ENCODE results near the gene OFD1.
A peak's percentile ranks its signal among the peaks of the same experiment; 100 is the strongest.
"Not testable (repeated sequence)": the region's sequence is repeated elsewhere in the genome, so short reads cannot be mapped to it uniquely, and the experiment has no call there.

OFD1 gene

DNA sequence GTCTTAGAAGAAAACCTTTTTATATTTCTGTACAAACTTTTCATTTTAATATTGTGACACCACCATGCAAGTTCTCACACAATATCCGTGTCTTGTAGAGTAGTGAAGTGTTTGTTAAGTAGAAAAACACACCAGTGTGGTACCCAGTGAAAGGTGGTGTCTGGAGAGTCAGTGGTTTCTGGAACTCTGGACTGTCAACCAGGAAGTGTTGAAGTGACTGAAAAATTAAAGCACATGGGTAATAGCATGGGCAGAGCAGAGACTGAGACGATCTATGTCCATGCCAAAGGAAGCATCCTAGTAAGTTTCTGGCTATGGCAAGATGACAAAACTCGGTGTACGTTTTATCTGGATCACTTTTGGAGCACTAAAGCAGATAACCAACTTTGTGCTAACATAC lies 23.4 kb upstream of the OFD1 start:
- DNase-seq = no peak

DNA sequence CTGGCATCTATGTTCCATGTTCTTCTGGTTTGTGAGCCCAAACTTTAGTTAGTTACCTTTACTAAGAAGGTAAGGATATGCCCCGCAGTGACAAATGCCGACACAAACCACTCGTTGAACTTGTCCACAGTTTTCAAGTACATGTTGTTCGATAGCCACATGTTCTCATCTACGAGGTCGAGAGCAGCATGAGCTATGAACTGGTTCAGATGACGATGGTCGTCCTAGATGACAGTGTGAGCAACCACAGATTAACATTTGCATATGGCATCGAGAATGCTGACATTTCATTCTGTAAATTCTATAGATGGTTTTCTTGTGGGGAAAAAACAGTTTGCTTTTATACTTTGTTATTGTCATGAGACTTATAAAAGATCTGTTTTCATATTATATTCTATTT lies 18.1 kb upstream of the OFD1 start:
- DNase-seq = peak; percentile 23

DNA sequence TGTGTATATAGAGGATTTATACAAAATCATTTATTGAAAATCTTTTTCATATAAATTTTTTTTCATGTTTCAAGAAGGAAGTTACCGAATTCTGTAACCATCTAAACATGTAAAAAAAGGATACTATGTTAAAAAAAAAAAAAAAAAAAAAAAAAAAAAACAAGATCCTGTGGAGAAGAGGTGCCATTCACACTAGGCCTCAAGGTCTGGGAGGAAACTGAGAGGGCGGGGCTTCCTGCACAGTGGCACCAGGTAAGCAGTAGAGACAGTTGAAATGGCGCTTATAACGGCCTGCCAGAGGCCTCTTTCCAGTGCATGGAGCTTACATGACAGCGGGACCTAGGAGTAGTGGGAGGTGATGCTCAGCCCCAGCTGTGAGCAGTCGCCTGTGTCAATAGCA lies 17.6 kb upstream of the OFD1 start:
- peak; percentile 73 for DNase-seq

DNA sequence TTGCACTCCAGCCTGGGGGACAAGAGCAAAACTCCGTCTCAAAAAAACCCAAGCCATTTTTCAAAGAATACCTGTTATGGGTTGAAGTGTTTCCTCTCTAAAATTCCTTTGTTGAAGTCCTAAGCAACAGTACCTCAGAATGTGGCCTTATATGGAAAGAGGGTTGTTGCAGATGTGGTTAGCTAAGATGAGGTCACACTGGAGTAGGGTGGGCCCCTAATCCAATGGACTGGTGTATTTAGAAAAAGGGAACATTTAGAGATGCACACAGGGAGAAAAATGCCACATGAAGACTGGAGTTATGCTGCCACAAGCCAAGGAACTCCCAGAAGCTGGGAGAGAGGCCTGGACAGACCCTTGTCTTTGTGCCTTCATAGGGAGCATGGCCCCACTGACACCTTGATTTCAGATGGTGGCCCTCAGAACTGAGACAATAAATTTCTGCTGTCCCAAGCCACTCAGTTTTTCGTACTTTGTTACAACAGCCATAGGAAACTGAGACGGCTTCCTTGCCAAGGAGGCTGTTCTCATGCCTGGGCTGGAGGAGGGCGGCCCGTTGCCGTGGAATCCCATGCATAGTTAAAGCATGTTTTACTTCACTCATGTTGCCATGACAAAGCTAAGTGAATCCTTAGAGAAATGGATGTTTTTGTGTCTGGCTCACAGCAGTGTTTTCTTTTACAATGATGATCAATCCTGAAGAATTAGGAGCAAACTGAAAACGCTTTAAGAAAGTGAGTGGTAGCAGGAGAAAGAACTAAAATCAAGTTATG lies 16.7 kb upstream of the OFD1 start:
- no peak for DNase-seq

DNA sequence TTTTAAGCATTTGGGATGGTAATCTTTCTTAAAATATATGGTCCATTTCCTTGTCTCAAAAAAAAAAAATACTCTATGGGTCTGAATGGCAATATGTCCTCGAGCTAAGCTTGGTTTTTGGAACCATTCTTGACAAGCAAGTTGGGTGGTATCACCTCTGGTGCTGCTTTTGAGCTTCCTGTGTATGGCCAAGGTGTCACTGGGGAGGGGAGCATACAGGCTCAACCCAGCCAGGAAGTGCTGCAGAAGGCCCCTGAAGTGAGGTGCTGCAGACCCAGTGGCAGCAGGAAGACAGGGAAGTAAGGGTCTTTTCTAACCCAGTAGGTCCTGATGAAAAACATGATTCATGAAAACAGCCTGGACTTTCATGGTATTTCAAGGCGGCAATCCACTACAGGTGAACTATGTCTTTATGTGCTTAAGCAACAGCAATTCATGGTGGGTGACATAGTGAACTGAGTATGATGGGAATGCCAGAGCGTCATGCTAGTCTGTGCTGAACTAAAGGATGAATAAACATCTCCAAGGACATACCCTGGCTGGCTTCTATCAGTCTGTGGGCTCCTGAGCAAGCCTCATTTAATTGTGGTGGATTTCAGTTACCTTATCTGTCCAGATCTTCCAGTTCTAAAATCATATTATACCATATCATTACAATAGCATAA lies 15.2 kb upstream of the OFD1 start:
- DNase-seq = peak; percentile 50

DNA sequence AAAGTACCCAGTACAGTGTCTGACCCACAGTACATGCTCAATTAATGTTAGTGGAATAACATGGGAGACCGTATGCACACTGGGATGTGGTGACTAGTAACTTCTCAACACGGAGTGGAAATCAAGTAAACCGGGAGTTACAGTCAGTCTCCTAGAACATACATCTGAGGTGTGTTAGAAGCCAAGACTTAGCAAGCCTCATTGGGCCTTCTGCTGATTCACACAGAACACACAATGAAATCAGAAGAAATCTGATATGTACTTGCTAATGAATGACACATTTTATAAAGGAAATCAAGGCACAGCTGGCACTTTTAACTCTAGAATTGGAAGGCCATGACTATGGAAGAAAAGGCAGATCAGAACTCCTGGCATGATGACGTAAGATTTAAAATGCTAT lies 13.2 kb upstream of the OFD1 start:
- DNase-seq = no peak

DNA sequence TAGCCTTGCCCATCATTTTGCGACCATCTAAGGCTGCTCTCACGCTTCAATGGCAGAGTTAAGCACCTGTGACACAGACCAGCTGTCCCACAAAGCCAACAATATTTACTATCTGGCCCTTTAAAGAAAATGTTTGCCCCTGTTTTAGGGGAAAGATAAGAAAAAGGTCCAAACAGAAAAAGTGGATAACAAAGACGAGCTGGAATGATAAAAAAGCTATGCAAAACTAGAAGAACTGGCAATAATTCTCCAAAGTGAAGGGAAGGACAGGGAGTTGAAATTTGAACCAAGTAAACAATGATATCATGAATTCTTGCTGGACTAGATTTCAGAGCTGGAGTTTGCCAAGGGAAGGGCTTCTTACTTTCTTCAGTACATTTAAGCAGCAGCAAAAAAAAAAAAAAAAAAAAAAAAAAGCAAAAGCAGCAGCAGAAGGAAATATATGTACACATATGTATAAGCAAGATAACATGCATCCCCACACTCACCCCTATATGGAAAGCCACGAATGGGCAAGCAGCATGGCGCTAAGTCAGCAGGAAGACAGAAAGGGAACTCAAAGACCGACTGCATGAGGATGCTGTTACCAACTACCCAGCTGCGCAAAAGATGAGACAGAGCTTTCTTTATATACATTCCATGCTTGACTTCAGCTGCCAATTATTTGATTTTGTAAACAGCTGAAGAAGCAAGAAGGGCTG lies 12.6 kb upstream of the OFD1 start:
- no peak for DNase-seq

DNA sequence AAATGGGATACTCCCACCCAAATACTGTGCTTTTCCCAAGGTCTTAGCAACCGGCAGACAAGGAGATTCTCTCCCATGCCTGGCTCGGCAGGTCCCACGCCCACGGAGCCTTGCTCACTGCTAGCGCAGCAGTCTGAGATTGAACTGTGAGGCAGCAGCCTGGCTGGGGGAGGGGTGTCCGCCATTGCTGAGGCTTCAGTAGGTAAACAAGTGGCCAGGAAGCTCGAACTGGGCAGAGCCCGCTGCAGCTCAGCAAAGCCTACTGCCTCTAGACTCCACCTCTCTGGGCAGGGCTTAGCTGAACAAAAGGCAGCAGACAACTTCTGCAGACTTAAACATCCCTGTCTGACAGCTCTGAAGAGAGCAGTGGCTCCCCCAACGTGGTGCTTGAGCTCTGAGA lies 9.7 kb upstream of the OFD1 start:
- DNase-seq = peak; percentile 73

DNA sequence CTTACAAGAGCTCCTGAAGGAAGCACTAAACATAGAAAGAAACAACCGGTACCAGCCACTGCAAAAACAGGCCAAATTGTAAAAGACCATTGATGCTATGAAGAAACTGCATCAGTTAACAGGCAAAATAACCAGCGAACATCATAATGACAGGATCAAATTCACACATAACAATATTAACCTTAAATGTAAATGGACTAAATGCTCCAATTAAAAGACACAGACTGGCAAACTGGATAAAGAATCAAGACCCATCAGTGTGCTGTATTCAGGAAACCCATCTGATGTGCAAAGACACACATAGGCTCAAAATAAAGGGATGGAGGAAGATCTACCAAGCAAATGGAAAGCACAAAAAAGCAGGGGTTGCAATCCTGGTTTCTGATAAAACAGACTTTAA lies 8.0 kb upstream of the OFD1 start:
- not testable (repeated sequence) for DNase-seq

DNA sequence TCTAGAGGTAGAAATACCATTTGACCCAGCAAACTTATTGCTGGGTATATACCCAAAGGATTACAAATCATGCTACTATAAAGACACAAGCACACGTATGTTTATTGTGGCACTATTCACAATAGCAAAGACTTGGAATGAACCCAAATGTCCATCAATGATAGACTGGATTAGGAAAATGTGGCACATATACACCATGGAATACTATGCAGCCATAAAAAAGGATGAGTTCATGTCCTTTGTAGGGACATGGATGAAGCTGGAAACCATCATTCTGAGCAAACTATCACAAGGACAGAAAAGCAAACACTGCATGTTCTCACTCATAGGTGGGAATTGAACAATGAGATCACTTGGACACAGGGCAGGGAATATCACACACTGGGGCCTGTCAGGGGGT lies 4.0 kb upstream of the OFD1 start:
- not testable (repeated sequence) for DNase-seq

DNA sequence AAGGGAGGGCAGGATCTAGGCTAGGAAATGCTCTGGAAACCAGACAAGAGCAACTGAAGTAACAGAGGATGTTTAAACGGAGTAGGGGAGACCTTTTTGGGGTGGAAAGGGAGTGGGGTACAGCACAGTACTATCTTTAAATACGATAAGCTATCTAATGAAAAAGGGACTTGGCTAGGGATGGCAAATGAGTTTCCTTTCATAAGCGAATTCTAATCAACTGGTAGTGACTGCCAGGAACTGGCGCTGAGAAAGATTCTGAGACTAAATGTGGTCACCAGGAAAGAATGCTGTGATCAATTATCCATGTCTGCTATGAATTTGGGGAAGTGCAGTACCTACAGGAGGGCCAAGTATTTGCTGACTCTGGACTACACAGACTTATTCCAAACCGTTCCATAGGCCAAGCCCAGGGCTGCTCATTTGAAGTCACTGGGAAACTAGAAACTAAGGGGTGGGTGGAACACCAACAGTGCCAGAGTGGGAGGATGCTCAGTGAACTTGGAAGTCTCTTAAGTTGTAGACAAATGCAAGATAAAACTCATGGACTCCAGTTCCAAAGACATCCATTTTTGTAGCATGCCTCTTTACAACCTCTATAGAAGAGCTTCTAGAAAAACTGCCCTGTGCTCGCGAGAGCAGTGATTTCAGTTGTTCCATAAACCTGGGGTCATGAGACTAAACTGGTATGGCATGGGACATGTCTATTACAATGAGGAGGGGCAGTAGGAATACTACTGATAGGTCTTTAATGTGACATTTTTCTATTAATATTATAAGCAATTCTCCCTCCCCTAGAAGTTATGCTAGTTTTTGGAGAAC lies 2.1 kb upstream of the OFD1 start:
- DNase-seq = no peak

DNA sequence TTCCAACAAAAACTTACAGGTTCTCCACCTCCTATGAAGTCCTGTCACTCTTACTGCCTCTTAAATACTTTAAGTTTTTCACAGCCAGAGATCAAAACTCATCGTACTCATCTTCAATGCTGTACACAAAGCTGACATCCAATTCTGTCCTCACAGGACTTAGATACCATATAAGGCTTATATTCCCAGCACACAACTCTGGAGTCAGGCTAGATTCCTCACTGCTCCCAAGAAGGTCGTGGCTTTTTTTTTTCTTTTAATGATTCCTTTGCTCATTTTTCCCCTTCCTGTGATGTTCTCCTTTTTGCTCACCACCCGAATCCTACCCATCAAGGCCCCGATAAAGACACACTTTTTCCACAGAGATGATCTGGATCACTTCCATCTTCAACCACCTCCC lies 1.0 kb upstream of the OFD1 start:
- no peak for DNase-seq

DNA sequence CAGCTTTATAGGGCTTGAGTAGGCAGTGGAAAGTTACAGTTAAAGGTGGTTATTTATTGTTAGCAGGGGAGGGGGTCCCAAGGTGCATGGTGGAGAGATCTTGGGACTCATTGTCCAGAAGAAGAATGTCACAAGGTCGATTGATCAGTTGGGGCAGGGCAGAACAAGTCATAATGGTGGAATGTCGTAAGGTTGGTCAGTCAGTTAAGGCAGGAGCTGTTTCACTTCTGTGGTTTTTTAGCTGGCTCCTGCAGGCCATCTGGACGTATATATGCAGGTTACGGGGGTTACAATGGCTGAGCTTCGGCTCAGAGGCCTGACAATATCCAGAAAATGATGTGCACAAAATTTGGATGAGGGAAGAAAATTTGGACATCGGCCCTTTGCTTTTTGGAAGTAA lies 7.1 kb downstream of the OFD1 start:
- no peak for DNase-seq

DNA sequence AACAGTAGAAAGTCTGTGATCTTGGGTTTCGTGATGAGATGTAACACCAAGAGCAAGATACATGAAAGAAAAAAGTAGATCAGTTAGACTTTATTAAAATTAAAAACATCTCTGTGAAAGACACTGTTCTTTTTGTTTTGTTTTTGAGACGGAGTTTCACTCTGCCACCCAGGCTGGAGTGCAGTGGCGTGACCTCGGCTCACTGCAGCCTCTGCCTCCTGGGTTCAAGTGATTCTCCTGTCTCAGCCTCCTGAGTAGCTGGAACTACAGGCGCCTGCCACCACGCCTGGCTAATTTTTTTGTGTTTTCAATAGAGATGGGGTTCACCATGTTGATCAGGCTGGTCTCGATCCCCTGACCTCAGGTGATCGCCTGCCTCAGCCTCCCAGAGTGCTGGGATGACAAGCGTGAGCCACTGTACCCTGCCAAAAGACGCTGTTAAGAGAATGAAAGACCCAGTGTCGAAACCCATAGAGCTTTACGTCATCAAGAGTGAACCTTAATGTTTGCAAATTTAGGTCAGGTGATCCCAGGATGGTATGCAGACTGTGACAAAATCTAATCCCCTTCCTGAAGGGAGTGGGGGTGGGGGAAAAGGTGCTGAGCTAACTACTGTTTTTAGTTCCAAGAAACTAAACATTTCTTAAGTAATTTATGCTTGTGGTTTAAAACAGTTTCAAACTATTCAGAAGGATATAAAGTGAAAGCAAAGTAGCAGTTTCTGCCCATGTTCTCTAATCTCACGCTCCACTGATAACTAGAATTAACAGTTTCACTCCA lies 8.0 kb downstream of the OFD1 start:
- DNase-seq = peak; percentile 74

DNA sequence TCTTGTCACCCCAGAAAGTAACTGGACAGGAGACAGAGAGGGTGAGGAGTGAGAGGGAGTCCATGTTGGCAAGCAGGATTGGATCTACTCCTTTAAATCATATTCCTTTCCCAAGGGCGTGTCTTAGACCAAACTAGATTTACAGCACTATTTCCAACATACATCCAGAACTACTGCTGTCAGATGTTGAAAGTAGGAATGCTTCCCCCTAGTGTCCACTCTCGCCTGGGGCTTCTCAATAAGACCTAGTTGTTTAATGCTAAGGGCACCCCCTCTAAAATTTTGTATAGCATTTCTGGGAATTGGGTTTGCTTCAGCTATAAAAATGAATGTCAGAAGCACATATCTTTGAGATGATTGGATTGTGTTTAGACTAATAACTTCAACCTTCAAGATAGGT lies 13.3 kb downstream of the OFD1 start:
- peak; percentile 50 for DNase-seq

DNA sequence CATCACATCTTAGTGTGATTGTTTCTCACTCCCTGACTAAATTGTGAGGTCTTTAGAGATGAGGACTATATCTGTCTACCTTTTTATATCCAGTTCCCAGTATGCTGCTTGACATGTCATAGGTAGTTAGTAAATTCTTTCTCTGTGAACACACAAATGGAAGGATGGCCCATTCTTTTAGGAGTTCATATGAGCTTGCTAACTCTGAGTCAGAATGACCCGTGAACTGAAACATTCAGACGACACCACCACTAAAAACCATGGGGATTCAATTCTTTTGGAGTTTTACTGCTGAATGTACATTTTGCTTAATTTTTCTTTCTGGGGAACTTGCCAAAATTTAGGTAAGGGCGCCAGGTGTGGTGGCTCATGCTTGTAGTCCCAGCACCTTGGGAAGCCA lies 13.9 kb downstream of the OFD1 start:
- no peak for DNase-seq

DNA sequence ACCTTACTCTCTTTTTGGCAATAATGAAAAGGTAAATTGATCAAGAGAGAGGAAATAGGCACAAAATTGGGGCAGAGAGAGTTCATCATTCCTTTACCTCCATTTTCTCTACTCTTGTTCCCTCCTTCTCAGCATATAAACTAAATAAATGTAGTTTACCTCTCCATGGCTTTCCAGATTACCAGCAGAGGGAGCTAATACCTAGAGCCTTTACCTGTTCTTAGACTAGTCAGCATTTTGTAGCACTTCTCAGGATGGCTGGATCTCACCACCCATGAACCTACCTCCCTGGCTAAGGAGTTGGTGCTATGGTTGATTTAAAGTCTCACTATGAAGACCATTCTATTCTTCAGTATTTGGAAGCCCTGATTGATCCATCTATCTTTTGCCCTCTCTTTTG lies 15.7 kb downstream of the OFD1 start:
- peak; percentile 58 for DNase-seq

DNA sequence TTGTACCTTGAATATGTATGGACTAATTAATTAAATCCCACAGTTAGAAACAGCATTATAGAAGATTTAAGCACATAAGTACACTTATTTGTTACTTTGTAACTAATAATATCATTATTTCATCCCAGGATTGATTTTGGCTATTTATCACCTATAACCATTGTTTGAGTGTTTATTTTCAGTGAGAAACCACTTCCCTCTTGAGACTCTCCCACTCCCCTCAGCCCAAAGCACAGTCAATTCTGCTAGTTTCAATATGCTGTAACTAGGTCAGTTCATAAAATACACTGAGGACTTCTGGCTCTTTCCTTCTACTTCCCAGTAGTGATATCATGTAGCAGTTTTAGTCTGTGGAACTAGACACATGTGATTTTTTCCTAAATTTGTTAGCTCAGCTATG lies 16.3 kb downstream of the OFD1 start:
- no peak for DNase-seq

DNA sequence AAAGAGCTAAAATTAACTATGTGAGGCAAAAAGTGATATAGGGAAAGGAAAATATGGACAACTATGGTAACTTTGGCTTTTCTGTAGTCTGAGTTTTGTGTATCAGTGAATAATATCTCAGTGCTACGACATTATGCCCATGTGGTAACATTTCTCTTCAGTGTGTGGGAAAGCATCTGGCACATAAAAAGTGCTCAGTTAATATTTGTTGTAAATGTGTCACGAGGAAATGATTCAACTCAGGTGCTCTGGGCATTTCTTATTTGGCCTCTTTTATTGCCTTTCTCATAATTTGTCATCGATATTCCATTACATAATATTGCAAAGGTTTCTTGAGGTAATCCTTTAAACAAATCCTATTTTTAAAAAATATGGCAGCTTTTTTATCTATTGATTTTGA lies 17.6 kb downstream of the OFD1 start:
- DNase-seq = no peak

DNA sequence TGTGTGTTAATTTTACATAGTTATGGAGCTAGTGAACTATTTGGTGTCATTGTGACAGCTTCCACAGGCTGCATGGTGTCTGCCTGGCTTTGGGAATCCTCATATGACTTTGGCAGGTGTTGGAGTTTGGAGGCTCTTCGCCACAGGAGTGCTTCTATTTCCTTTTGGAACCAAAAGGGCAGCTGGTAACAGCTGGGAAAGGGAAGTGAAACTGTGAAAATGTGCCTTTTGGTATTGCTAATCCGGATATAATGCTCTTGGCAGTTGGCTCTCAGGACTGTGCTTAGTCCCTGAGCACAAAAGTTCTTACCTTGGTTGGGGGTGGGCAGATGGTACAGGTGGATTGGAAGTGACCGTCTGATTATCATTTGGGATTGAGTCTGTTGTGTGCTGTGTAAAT lies 18.1 kb downstream of the OFD1 start:
- no peak for DNase-seq

DNA sequence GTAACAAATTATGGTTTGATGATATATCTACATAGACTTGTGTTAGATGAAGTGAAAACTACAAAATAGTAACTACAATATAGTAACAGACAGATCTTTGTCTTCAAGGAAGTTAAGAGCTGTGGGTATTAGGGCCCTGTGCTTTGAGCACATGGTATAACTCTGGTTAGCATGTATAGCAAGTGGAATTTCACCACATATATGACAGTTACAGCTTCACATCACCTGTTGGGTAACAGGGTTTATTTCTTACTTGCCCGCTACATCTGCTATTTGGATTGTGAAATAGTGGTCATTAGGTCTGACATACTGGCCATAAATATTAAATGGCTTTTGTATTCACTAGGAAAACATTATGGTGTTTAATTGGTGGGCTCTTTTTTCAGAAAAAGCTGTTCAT lies 20.2 kb downstream of the OFD1 start:
- DNase-seq = no peak

DNA sequence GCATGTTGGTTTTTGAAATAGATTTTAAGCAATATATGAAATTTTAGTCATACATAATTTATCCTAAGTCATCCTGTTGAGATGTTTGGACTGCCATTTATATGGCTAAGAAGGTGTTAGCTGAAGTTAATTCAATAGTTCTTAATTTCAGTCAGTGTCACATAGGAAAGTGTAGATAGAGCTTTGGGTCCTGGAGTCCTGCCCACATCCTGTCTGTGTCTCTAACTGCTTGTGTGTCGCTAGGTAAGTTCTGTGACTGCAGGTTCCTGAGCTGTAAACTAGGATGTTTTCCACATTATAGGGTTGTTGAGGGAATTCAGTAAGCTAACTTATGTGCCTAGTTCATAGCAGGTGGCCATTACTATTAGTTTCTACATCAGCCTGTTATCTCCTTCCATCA lies 20.7 kb downstream of the OFD1 start:
- peak; percentile 29 for DNase-seq

DNA sequence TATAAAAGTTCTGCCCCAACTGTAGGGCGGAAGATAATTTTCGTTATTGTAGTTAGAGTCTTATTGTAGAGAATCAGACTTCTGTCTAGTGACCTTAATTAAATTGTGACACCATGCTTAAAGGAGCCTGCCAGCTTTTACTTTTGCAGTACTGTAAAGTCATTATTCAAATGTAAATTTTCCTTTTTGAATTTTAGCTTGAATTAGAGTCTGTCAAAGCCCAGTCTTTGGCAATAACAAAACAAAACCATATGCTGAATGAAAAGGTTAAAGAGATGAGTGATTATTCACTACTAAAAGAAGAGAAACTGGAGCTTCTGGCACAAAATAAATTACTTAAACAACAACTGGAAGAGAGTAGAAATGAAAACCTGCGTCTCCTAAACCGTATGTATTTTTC lies 21.8 kb downstream of the OFD1 start:
- DNase-seq = no peak

Measured in CD4-positive, alpha-beta T cell treated with Interleukin-12 subunit alpha and Interleukin-12 subunit beta, for 1 hour (primary cell).